ENCODE measurements around the gene NECTIN1.
A peak's percentile ranks its signal among the peaks of the same experiment; 100 is the strongest.

The NECTIN1 gene

GRCh38 chr11:119728651-119729580 lies at the start of gene NECTIN1:
NECTIN1 (minus strand) TSS chr11:119729200; CDS start chr11:119728553, 647 bp downstream.
- peak; percentile 84 for DNase-seq

- DNase-seq = no peak
Measured at GRCh38 chr11:119778391-119779194, 49.6 kb upstream of the NECTIN1 start.

GRCh38 chr11:119777940-119778339 lies 48.9 kb upstream of the NECTIN1 start:
- no peak for DNase-seq

GRCh38 chr11:119776651-119777050 lies 47.7 kb upstream of the NECTIN1 start:
- DNase-seq = no peak

- DNase-seq = no peak
Measured at GRCh38 chr11:119776031-119776636, 47.1 kb upstream of the NECTIN1 start.

GRCh38 chr11:119774172-119774763 lies 45.3 kb upstream of the NECTIN1 start:
- DNase-seq = no peak

GRCh38 chr11:119772641-119773415 lies 43.8 kb upstream of the NECTIN1 start:
- no peak for DNase-seq

- DNase-seq = no peak
Measured at GRCh38 chr11:119772076-119772475, 43.1 kb upstream of the NECTIN1 start.

GRCh38 chr11:119771172-119771770 lies 42.3 kb upstream of the NECTIN1 start:
- no peak for DNase-seq

GRCh38 chr11:119765628-119766027 lies 36.6 kb upstream of the NECTIN1 start:
- no peak for DNase-seq

- DNase-seq = no peak
Measured at GRCh38 chr11:119764108-119764868, 35.3 kb upstream of the NECTIN1 start.

- no peak for DNase-seq
Measured at GRCh38 chr11:119763071-119763728, 34.2 kb upstream of the NECTIN1 start.

GRCh38 chr11:119759747-119760412 lies 30.9 kb upstream of the NECTIN1 start:
- DNase-seq = no peak

GRCh38 chr11:119759324-119759723 lies 30.3 kb upstream of the NECTIN1 start:
- DNase-seq = no peak

- DNase-seq = no peak
Measured at GRCh38 chr11:119758291-119758690, 29.3 kb upstream of the NECTIN1 start.

- DNase-seq = no peak
Measured at GRCh38 chr11:119757378-119757777, 28.4 kb upstream of the NECTIN1 start.

GRCh38 chr11:119756169-119756865 lies 27.3 kb upstream of the NECTIN1 start:
- no peak for DNase-seq

GRCh38 chr11:119755356-119756071 lies 26.5 kb upstream of the NECTIN1 start:
- no peak for DNase-seq
